Kidney epithelial cell (primary cell): ENCODE results near the gene RAB10. TPM values are rescaled to one million over a fixed set of nuclear protein-coding genes. Genes with fewer than 3 reads are reported as not detected.
A peak's percentile ranks its signal among the peaks of the same experiment; 100 is the strongest.

Source experiments
- DNase-seq: peaks from one replicate; pipeline ENCODE4 v3.0.0-alpha.2; 2010; ENCODE audit warnings: low read depth
- H3K27me3 ChIP-seq: 2 replicates; pipeline ENCODE4 v1.6.0; 2011; ENCODE audit warnings: low read length; ENCODE audit not compliant: control insufficient read depth, insufficient read depth
- H3K36me3 ChIP-seq: 2 replicates; pipeline ENCODE4 v1.5.1; 2011; ENCODE audit warnings: low read length; ENCODE audit not compliant: control insufficient read depth, insufficient read depth
- H3K4me3 ChIP-seq: 2 replicates; pipeline ENCODE4 v1.5.1; 2011; ENCODE audit warnings: low read depth, mild to moderate bottlenecking, control low read depth, low read length
- total RNA-seq: library from RNA; depleted of rRNA; stranded (reverse); fragments of >200 nt; gene quantifications from 2 replicates; pipeline ENCODE4 v1.2.3, GENCODE V29; 2015
- TF ChIP-seq, protein P1 (sequence below): IDR thresholded peaks from 2 replicates; pipeline ENCODE4 v1.5.1; 2011; ENCODE audit warnings: mild to moderate bottlenecking, moderate library complexity, low read length, control low read depth, inconsistent platforms; ENCODE audit not compliant: insufficient read depth, poor library complexity, severe bottlenecking

RAB10 gene
- total RNA-seq, 1 donor from 2014 or later, result 201 TPM

DNA sequence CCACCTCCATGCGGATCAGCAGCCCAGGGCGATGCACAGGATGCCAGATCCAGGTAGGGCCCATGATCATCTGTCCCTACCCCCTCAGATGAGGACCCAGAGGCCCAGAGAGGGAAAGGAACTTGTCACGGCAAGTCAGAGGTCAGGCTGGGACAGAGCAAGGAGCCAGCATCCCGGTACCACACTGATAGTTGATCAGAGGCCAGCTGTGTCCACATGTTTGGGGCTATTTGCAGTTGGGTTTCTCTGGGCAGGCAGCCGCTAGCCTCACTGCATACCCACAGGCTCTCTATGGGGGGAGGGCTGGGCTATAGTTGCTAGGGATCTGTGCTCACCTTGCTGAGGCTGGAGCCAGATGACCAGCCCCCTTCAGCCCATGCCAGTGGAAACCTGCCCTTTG lies 148.6 kb downstream of the RAB10 start:
- TF ChIP-seq, protein P1, sequence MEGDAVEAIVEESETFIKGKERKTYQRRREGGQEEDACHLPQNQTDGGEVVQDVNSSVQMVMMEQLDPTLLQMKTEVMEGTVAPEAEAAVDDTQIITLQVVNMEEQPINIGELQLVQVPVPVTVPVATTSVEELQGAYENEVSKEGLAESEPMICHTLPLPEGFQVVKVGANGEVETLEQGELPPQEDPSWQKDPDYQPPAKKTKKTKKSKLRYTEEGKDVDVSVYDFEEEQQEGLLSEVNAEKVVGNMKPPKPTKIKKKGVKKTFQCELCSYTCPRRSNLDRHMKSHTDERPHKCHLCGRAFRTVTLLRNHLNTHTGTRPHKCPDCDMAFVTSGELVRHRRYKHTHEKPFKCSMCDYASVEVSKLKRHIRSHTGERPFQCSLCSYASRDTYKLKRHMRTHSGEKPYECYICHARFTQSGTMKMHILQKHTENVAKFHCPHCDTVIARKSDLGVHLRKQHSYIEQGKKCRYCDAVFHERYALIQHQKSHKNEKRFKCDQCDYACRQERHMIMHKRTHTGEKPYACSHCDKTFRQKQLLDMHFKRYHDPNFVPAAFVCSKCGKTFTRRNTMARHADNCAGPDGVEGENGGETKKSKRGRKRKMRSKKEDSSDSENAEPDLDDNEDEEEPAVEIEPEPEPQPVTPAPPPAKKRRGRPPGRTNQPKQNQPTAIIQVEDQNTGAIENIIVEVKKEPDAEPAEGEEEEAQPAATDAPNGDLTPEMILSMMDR, result no peak
- no peaks in the 10 kb centered on the region for H3K36me3 ChIP-seq
- no peak overlapping the region for H3K4me3 ChIP-seq
- no peak for DNase-seq
- H3K27me3 ChIP-seq, result no peaks in the 10 kb centered on the region

GRCh38 chr2:26182887-26183630 lies 149.2 kb downstream of the RAB10 start:
- Histone ChIP-seq H3K4me3 (no peak overlapping the region), H3K36me3 (no peaks in the 10 kb centered on the region), H3K27me3 (no peaks in the 10 kb centered on the region)
- no peak for DNase-seq
- TF ChIP-seq, protein P1, result no peak

- DNase-seq, result no peak
- H3K27me3 ChIP-seq, result no peaks in the 10 kb centered on the region
- TF ChIP-seq, protein P1, result no peak
- H3K4me3 ChIP-seq, result peak overlapping the region; percentile 49
- H3K36me3 ChIP-seq, result no peaks in the 10 kb centered on the region
These were observed 150.2 kb downstream of the RAB10 start for GRCh38 chr2:26184121-26184520.

DNA sequence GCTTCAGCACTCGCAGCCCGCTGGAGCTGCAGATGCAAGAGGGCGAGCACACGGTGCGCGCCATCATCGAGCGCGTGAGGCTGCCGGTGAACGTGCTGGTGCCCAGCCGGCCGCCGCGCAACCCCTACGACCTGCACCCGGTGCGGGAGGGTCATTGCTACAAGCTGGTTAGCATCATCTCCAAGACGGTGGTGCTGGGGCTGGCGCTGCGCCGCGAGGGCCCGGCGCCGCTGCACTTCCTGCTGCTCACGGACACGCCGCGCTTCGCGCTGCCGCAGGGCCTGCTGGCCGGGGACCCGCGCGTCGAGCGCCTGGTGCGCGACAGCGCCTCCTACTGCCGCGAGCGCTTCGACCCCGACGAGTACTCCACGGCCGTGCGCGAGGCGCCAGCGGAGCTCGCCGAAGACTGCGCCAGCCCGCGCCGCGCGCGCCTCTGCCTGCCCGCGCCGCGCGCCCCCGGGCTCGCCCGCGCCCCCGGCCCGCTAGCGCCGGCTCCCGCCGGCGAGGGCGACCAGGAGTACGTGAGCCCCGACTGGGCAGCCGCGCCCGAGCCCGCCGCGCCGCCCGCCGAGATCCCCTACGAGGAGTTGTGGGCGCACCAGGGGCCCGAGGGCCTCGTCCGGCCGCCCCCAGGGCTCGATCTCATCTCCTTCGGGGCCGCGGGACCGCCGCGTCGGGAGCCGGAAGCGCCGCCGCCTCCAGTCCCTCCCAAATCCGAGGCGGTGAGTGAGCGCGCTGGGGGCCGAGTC lies 150.8 kb downstream of the RAB10 start:
- TF ChIP-seq, protein P1, result peak; percentile 21
- Histone ChIP-seq H3K4me3 (peak overlapping the region; percentile 49), H3K36me3 (no peaks in the 10 kb centered on the region), H3K27me3 (no peaks in the 10 kb centered on the region)
- peak; percentile 41 for DNase-seq

DNA sequence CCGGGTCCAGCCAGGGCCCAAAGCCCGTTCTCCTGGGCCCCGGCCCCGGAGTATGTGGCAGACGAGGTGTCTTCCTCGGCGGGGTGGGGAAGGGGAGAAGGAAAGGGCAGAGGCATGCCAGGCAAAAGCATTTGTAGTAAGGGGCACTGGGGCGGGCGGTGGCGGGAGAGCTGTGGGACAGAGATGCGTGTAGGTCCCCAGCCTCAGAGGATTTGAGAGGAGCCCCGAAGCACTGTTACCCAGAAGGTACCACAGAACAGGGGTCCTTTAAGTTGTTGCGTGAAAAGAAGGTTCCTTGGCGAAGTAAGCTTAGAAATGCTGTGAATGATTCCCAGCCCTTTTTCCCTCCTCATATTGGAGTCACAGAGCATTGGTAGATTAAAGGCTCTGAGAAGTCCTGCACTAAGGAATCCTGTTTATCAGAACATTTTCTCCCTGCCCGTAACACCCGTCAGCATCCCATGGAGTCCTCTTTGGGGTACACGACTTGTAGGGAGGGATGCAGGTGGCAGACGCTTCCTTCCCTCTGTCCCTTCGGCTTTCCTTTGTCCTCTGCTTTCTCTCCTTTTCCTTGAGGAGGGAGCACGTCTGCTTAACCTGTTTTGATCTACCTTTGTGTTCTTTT lies 151.5 kb downstream of the RAB10 start:
- no peaks in the 10 kb centered on the region for H3K36me3 ChIP-seq
- no peak for DNase-seq
- H3K27me3 ChIP-seq, result no peaks in the 10 kb centered on the region
- H3K4me3 ChIP-seq, result peak overlapping the region; percentile 47
- TF ChIP-seq, protein P1, result no peak
